ENCODE results near the gene NKAP.
"Not testable (repeated sequence)": the region's sequence is repeated elsewhere in the genome, so short reads cannot be mapped to it uniquely, and the experiment has no call there.

Gene NKAP

GRCh38 chrX:119919835-119920585, 23.5 kb downstream of the NKAP start:
- DNase-seq (ENCODE audit: extremely low read depth, low read depth): no peak
- no peak for TF ChIP-seq CTCF (IDR thresholded peaks at IDR 0.05; ENCODE audit: low read depth, low read length)

- TF ChIP-seq CTCF (IDR thresholded peaks at IDR 0.05; ENCODE audit: low read depth, low read length): no peak
- DNase-seq (ENCODE audit: extremely low read depth, low read depth): no peak
Observed at GRCh38 chrX:119917877-119918276, 25.7 kb downstream of the NKAP start.

GRCh38 chrX:119916310-119916709, 27.2 kb downstream of the NKAP start:
- no peak for TF ChIP-seq CTCF (IDR thresholded peaks at IDR 0.05; ENCODE audit: low read depth, low read length)

GRCh38 chrX:119900976-119901375, 42.6 kb downstream of the NKAP start:
- DNase-seq (ENCODE audit: extremely low read depth, low read depth): no peak
- no peak for TF ChIP-seq CTCF (IDR thresholded peaks at IDR 0.05; ENCODE audit: low read depth, low read length)

More at GRCh38 chrX:119916310-119916709, 27.2 kb downstream of the NKAP start:
- no peak for DNase-seq (ENCODE audit: extremely low read depth, low read depth)

GRCh38 chrX:119899125-119899524, 44.4 kb downstream of the NKAP start:
- DNase-seq (ENCODE audit: extremely low read depth, low read depth): no peak
- no peak for TF ChIP-seq CTCF (IDR thresholded peaks at IDR 0.05; ENCODE audit: low read depth, low read length)

- no peak for TF ChIP-seq CTCF (IDR thresholded peaks at IDR 0.05; ENCODE audit: low read depth, low read length)
Observed at GRCh38 chrX:119895843-119896326, 47.7 kb downstream of the NKAP start, which contains the start of gene AKAP14. TSS of gene AKAP14 (plus strand) at chrX:119895893. CDS start at chrX:119903224, 7,331 bp downstream.

GRCh38 chrX:119891961-119892692, 51.4 kb downstream of the NKAP start:
- DNase-seq (ENCODE audit: extremely low read depth, low read depth): not testable (repeated sequence)

More at GRCh38 chrX:119895843-119896326, 47.7 kb downstream of the NKAP start, which contains the start of gene AKAP14:
- no peak for DNase-seq (ENCODE audit: extremely low read depth, low read depth)

- DNase-seq (ENCODE audit: extremely low read depth, low read depth): not testable (repeated sequence)
Observed at GRCh38 chrX:119890626-119891025, 52.9 kb downstream of the NKAP start.
